Tibial nerve (tissue), 4 donors: ENCODE data around the gene KDM4B. TPM values are rescaled to one million over a fixed set of nuclear protein-coding genes. Genes with fewer than 3 reads are reported as not detected.
"Not testable (repeated sequence)": the region's sequence is repeated elsewhere in the genome, so short reads cannot be mapped to it uniquely, and the experiment has no call there.

Experiments used
- DNase-seq, 2 donors: peaks; one replicate each; pipeline ENCODE4 v3.0.0-alpha.2; 2019; ENCODE audit warnings: low spot score in 2 of 2
- H3K27ac ChIP-seq, 4 donors: fragments of 200-600 bp; sonication (generic) in 3 of 4; one replicate each; pipeline ENCODE4 v1.5.1; 2017 to 2019; ENCODE audit warnings: mild to moderate bottlenecking in 1 of 4
- H3K27me3 ChIP-seq, 2 donors: fragments of 200-600 bp; sonication (generic) in 1 of 2; one replicate each; pipeline versions ENCODE4 v1.5.1 to v1.6.0; 2017 to 2019
- H3K36me3 ChIP-seq, 3 donors: fragments of 200-600 bp; sonication (generic); one replicate each; pipeline ENCODE4 v1.5.1; 2018 to 2019
- H3K4me1 ChIP-seq, 4 donors: fragments of 200-600 bp; sonication (generic) in 3 of 4; one replicate each; pipeline ENCODE4 v1.5.1; 2017 to 2019
- H3K4me3 ChIP-seq, 4 donors: fragments of 200-600 bp; sonication (generic) in 3 of 4; one replicate each; pipeline ENCODE4 v1.5.1; 2017 to 2019; ENCODE audit warnings: mild to moderate bottlenecking in 1 of 4, moderate library complexity in 1 of 4
- H3K9me3 ChIP-seq, 4 donors: fragments of 200-600 bp; sonication (generic) in 3 of 4; one replicate each; pipeline ENCODE4 v1.5.1; 2017 to 2019
- CTCF ChIP-seq, 5 experiments: fragments of 200-600 bp in 3 of 5; fragments of 450-650 bp in 2 of 5; sonication (generic) in 3 of 5; IDR thresholded peaks; one replicate each; pipeline ENCODE4 v1.5.1; 2016 to 2019; ENCODE audit warnings: antibody characterized with exemption in 5 of 5, mild to moderate bottlenecking in 3 of 5, moderate library complexity in 2 of 5
- EP300 ChIP-seq, 2 donors: sonication (generic); formaldehyde crosslinking; IDR thresholded peaks; one replicate each; pipeline ENCODE4 v1.6.1; 2017; ENCODE audit warnings: antibody characterized with exemption in 2 of 2, mild to moderate bottlenecking in 1 of 2
- POLR2A ChIP-seq, 2 donors: fragments of 450-650 bp; IDR thresholded peaks; one replicate each; pipeline ENCODE4 v1.6.1; 2017; ENCODE audit warnings: antibody characterized with exemption in 2 of 2, mild to moderate bottlenecking in 2 of 2, moderate library complexity in 2 of 2
- WGBS, 2 donors: methylation state at CpG; one replicate each; pipeline ENCODE4 v1.1.5; 2018; 5-methylcytosine and 5-hydroxymethylcytosine counted together
- total RNA-seq, 4 donors: library from RNA; depleted of rRNA; stranded (reverse); fragments of >200 nt; gene quantifications; one replicate each; pipeline ENCODE4 v1.1.0, GENCODE V29; 2016

The KDM4B gene
- total RNA-seq, 4 donors from 2014 or later = 37.8 to 72.4 (median 57.2) TPM

- H3K4me1 ChIP-seq = no peaks in the 10 kb centered on the region
- 83 to 89% methylated on average over 28 of the region's 28 CpGs for WGBS, 2 donors
These were observed 38.2 kb upstream of the KDM4B start for GRCh38 chr19:4930664-4931063.

GRCh38 chr19:4932711-4933110 is 36.2 kb upstream of the KDM4B start:
- WGBS, 2 donors = 95 to 96% methylated on average over 32 of the region's 32 CpGs
- no peaks in the 10 kb centered on the region for H3K27me3 ChIP-seq
- H3K27ac ChIP-seq = peak overlapping the region in 1 of 4 donors; percentile 53
- no peaks in the 10 kb centered on the region for H3K4me1 ChIP-seq
- H3K9me3 ChIP-seq = no peaks in the 10 kb centered on the region
- DNase-seq = no peak
- no peaks in the 10 kb centered on the region for H3K36me3 ChIP-seq
- TF ChIP-seq EP300 (IDR thresholded peaks at IDR 0.05) (no peak), CTCF (IDR thresholded peaks at IDR 0.05) (no peak), POLR2A (IDR thresholded peaks at IDR 0.05) (no peak)
- H3K4me3 ChIP-seq = no peak overlapping the region

More at GRCh38 chr19:4930664-4931063, 38.2 kb upstream of the KDM4B start:
- H3K36me3 ChIP-seq = no peaks in the 10 kb centered on the region
- DNase-seq = no peak
- no peaks in the 10 kb centered on the region for H3K27me3 ChIP-seq
- no peaks in the 10 kb centered on the region for H3K9me3 ChIP-seq
- TF ChIP-seq POLR2A (IDR thresholded peaks at IDR 0.05) = no peak
- no peak for TF ChIP-seq EP300 (IDR thresholded peaks at IDR 0.05)
- no peak for TF ChIP-seq CTCF (IDR thresholded peaks at IDR 0.05)
- no peak overlapping the region for H3K27ac ChIP-seq
- no peak overlapping the region for H3K4me3 ChIP-seq

- Histone ChIP-seq H3K36me3 (no peaks in the 10 kb centered on the region), H3K27me3 (no peaks in the 10 kb centered on the region), H3K9me3 (no peaks in the 10 kb centered on the region), H3K4me1 (no peaks in the 10 kb centered on the region), H3K27ac (peak overlapping the region in 1 of 4 donors; percentile 53), H3K4me3 (no peak overlapping the region)
- TF ChIP-seq EP300 (IDR thresholded peaks at IDR 0.05) (peak; percentile 20 to 76), CTCF (IDR thresholded peaks at IDR 0.05) (no peak)
- DNase-seq = peak; percentile 40 to 49
- 55 to 78% methylated on average over 7 of the region's 7 CpGs for WGBS, 2 donors
These were observed 35.4 kb upstream of the KDM4B start for GRCh38 chr19:4933528-4933927.

- H3K4me1 ChIP-seq = no peaks in the 10 kb centered on the region
- H3K27me3 ChIP-seq = no peaks in the 10 kb centered on the region
- H3K27ac ChIP-seq = no peak overlapping the region
- no peak overlapping the region for H3K4me3 ChIP-seq
- no peaks in the 10 kb centered on the region for H3K36me3 ChIP-seq
- WGBS, 2 donors = 90 to 95% methylated on average over 8 of the region's 8 CpGs
- TF ChIP-seq EP300 (IDR thresholded peaks at IDR 0.05) = no peak
- no peak for TF ChIP-seq POLR2A (IDR thresholded peaks at IDR 0.05)
- TF ChIP-seq CTCF (IDR thresholded peaks at IDR 0.05) = no peak
- no peaks in the 10 kb centered on the region for H3K9me3 ChIP-seq
- DNase-seq = no peak
These were observed 33.5 kb upstream of the KDM4B start for GRCh38 chr19:4935444-4935843.

- DNase-seq = no peak
- Histone ChIP-seq H3K27me3 (no peaks in the 10 kb centered on the region), H3K4me3 (no peak overlapping the region), H3K9me3 (no peaks in the 10 kb centered on the region), H3K4me1 (no peaks in the 10 kb centered on the region), H3K27ac (no peak overlapping the region), H3K36me3 (no peaks in the 10 kb centered on the region)
- WGBS, 2 donors = 89 to 90% methylated on average over 7 of the region's 7 CpGs
- TF ChIP-seq POLR2A (IDR thresholded peaks at IDR 0.05) (no peak), EP300 (IDR thresholded peaks at IDR 0.05) (no peak), CTCF (IDR thresholded peaks at IDR 0.05) (no peak)
These were observed 31.9 kb upstream of the KDM4B start for GRCh38 chr19:4937060-4937459.

- not testable (repeated sequence) for H3K9me3 ChIP-seq, H3K36me3 ChIP-seq, H3K27ac ChIP-seq, H3K4me1 ChIP-seq, H3K27me3 ChIP-seq, DNase-seq, H3K4me3 ChIP-seq
- 92 to 97% methylated on average over 4 of the region's 4 CpGs for WGBS, 2 donors
These were observed 30.5 kb upstream of the KDM4B start for GRCh38 chr19:4938461-4938860.
